Neutrophil (primary cell): ENCODE data around the gene SCMH1.

Experiments used
- H3K27ac ChIP-seq: fragments of 200-600 bp; sonication (generic); 2 replicates; pipeline ENCODE4 v1.5.1; 2016; ENCODE audit warnings: mild to moderate bottlenecking, moderate library complexity
- H3K27me3 ChIP-seq: fragments of 200-600 bp; sonication (generic); 2 replicates; pipeline ENCODE4 v1.6.0; 2016; ENCODE audit warnings: mild to moderate bottlenecking
- H3K36me3 ChIP-seq: fragments of 200-600 bp; sonication (generic); 2 replicates; pipeline ENCODE4 v1.5.1; 2017
- H3K4me1 ChIP-seq, 2 experiments: fragments of 200-600 bp in 1 of 2; sonication (generic) in 1 of 2; 1 replicate in 1 of 2; 2 replicates in 1 of 2; pipeline versions ENCODE4 v1.5.1 to v1.6.1; 2013 to 2016; ENCODE audit warnings: low read depth in 1 of 2, low read length in 1 of 2, mild to moderate bottlenecking in 1 of 2, moderate library complexity in 1 of 2; ENCODE audit not compliant: control insufficient read depth in 1 of 2, insufficient read depth in 1 of 2
- H3K4me3 ChIP-seq, 2 experiments: fragments of 200-600 bp in 1 of 2; sonication (generic) in 1 of 2; 1 replicate in 1 of 2; 2 replicates in 1 of 2; pipeline ENCODE4 v1.5.1; 2013 to 2016; ENCODE audit warnings: low read depth in 1 of 2, low read length in 1 of 2, mild to moderate bottlenecking in 1 of 2, moderate library complexity in 1 of 2
- H3K9me3 ChIP-seq: fragments of 200-600 bp; sonication (generic); 2 replicates; pipeline ENCODE4 v1.5.1; 2016
- TF ChIP-seq, protein P1 (sequence below): fragments of 200-600 bp; sonication (generic); IDR thresholded peaks from 2 replicates; pipeline ENCODE4 v1.5.1; 2016; ENCODE audit warnings: antibody characterized with exemption

The SCMH1 gene

DNA sequence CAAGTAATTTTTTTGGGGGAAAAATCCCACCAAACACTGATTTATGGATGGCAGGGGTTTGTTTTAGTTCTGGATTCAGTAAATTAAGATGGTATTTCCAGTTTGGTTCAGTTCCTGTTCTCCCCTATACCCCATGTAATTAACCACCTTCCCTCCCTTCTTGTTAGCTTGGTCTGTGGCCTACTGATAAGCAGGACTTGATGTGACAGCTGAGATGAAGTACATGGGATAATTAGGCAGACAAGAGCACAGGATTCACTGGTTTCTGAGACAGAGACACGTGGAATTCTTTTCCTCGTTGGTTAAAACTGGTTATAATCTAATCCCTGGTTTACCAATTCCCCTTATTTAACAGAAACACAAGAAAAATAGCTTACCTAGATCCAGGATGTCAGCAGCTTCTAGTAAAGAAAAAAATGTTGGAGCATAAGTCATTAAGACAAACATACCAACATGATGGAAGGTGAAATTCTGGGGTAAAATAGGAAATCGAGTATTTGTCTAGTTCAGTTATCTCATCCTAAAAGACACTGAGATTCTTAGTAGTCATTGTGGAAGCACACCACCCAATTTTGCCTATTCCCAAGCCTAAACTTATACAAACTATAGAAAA, 81.5 kb downstream of the SCMH1 start:
- no peaks in the 10 kb centered on the region for H3K27me3 ChIP-seq
- H3K4me3 ChIP-seq = no peak overlapping the region
- no peaks in the 10 kb centered on the region for H3K9me3 ChIP-seq
- TF ChIP-seq, protein P1, sequence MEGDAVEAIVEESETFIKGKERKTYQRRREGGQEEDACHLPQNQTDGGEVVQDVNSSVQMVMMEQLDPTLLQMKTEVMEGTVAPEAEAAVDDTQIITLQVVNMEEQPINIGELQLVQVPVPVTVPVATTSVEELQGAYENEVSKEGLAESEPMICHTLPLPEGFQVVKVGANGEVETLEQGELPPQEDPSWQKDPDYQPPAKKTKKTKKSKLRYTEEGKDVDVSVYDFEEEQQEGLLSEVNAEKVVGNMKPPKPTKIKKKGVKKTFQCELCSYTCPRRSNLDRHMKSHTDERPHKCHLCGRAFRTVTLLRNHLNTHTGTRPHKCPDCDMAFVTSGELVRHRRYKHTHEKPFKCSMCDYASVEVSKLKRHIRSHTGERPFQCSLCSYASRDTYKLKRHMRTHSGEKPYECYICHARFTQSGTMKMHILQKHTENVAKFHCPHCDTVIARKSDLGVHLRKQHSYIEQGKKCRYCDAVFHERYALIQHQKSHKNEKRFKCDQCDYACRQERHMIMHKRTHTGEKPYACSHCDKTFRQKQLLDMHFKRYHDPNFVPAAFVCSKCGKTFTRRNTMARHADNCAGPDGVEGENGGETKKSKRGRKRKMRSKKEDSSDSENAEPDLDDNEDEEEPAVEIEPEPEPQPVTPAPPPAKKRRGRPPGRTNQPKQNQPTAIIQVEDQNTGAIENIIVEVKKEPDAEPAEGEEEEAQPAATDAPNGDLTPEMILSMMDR = no peak
- H3K27ac ChIP-seq = no peak overlapping the region
- peaks cover 10% of the 10 kb centered on the region for H3K36me3 ChIP-seq
- no peaks in the 10 kb centered on the region for H3K4me1 ChIP-seq

DNA sequence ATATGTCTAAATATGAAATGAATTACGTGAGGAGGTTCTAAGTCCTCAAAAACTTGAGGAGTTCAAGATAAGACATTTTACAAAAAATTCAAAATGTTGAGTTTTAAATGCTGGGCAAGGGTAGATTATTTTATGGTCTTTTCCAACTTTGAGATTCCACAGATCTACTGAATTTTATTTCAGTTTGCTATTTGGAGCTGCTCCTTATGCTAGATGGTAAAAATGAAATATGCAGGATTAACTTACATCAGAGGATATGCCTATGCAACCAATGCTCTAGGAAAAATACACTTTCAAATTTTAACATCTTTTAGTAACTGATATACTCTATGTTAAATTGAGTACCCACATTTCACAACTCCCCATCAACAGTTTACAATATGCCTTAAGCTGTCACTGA, 83.1 kb downstream of the SCMH1 start:
- no peak overlapping the region for H3K4me3 ChIP-seq
- H3K4me1 ChIP-seq = no peaks in the 10 kb centered on the region
- no peaks in the 10 kb centered on the region for H3K27me3 ChIP-seq
- no peak overlapping the region for H3K27ac ChIP-seq
- peaks cover 10% of the 10 kb centered on the region for H3K36me3 ChIP-seq
- TF ChIP-seq, protein P1 = no peak
- H3K9me3 ChIP-seq = no peaks in the 10 kb centered on the region

DNA sequence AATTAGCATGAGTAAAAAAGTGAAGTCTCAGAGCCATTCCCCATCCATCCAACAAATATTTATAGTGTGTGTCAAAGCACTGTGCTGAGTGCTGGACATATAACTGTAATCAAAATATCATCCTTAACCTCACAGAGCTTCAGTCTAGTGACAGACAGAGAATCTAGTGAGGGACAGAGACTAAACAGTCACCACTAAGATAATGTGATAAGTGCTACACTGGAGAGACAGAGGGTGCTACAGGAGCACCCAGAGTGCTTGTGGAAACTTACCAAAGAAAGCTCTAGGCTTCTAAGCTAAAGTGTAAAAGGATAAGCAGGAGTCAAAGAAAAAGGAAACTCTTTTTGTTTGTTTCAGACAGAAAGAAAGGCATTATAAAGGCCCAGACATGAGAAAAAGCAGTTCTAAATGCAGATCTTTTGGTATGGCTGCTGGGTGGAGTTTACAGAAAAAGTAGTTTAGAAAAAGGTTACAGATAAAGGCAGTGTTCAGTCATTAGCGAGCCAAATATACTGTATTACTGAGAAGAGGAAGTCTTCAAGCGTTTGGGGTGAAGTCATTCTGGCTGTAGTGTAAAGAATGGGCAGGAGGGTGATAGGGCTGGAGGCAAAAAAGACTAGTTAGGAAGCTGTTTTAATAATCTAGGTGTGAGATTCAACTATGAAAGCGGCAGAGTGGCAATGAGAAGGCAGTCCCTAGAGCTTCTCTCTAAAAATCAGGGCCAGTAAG, 83.8 kb downstream of the SCMH1 start:
- Histone ChIP-seq H3K36me3 (peaks cover 10% of the 10 kb centered on the region), H3K27ac (no peak overlapping the region), H3K4me1 (no peaks in the 10 kb centered on the region), H3K27me3 (no peaks in the 10 kb centered on the region), H3K9me3 (no peaks in the 10 kb centered on the region), H3K4me3 (no peak overlapping the region)
- TF ChIP-seq, protein P1 = no peak

DNA sequence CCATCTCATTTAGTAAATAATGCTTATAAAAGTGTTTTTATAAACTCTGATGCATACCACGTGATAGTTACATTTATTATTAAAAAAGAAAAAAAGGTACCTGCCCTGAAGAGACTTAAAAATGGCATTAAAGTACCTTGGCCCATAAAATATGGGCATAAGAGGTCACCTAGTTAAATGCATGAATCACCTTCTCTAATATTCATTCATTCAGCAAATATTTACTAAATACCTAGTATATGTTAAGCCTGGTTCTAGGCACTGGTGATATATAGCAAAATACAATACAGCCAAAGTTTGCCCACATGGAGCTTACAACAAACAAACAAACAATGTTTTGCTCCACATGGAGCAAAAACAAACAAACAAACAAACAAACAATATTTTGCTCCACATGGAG, 87.0 kb downstream of the SCMH1 start:
- TF ChIP-seq, protein P1 = no peak
- Histone ChIP-seq H3K4me1 (no peaks in the 10 kb centered on the region), H3K4me3 (no peak overlapping the region), H3K27me3 (no peaks in the 10 kb centered on the region), H3K9me3 (no peaks in the 10 kb centered on the region), H3K36me3 (peaks cover 9% of the 10 kb centered on the region), H3K27ac (no peak overlapping the region)

DNA sequence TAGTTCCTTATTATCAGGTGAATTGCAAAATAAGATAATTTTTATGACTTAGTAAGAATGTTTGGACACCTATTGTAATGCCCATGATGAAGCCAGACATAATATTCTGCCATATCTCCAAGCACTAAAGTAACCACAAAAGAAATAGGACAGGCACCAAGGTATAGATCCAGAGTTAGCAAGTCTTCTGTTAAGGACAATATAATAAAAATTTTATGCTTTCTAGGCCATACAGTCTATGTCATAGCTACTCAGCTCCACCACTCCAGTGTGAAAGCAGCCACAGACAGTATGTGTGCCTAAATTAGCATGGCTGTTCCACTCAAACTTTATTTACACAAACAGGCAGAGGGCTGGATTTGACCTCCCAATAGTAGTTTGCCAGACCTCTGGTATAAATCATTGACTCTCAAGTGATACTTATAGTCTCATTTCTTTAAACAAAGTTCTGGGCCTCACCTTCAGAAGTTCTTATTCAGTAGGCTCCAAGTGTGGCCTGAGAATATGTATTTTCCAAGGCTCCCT, 88.3 kb downstream of the SCMH1 start:
- Histone ChIP-seq H3K27me3 (no peaks in the 10 kb centered on the region), H3K4me3 (no peak overlapping the region), H3K4me1 (no peaks in the 10 kb centered on the region), H3K9me3 (no peaks in the 10 kb centered on the region), H3K27ac (no peak overlapping the region), H3K36me3 (peaks cover 12% of the 10 kb centered on the region)
- TF ChIP-seq, protein P1 = no peak
